NCI-H460 (cell line): ENCODE data around the gene CERT1. TPM values are rescaled to one million over a fixed set of nuclear protein-coding genes. Genes with fewer than 3 reads are reported as not detected.
"Not testable (repeated sequence)": the region's sequence is repeated elsewhere in the genome, so short reads cannot be mapped to it uniquely, and the experiment has no call there.

Experiments
- DNase-seq: peaks from one replicate; pipeline ENCODE4 v3.0.0-alpha.2; 2016; ENCODE audit warnings: low read depth; ENCODE audit errors: extremely low read depth
- total RNA-seq: library from RNA; depleted of rRNA; stranded (reverse); fragments of >200 nt; shearing (Covaris generic); gene quantifications from 2 replicates; pipeline ENCODE4 v1.2.3, GENCODE V29; 2014

Gene CERT1
- total RNA-seq, 1 experiment from 2014 or later = 9.0 TPM

GRCh38 chr5:75524591-75524990 is 13.2 kb upstream of the CERT1 start:
- DNase-seq = no peak

- DNase-seq = no peak
These were observed 12.6 kb upstream of the CERT1 start for GRCh38 chr5:75524071-75524470.

- no peak for DNase-seq
These were observed 11.8 kb upstream of the CERT1 start for GRCh38 chr5:75523275-75523674.

GRCh38 chr5:75522542-75522941 is 11.1 kb upstream of the CERT1 start:
- DNase-seq = no peak

- DNase-seq = no peak
These were observed 10.6 kb upstream of the CERT1 start for GRCh38 chr5:75522025-75522424.

- DNase-seq = no peak
These were observed 9.8 kb upstream of the CERT1 start for GRCh38 chr5:75521195-75521594.

- DNase-seq = no peak
These were observed 8.3 kb upstream of the CERT1 start for GRCh38 chr5:75519761-75520160.

- DNase-seq = no peak
These were observed 2.9 kb upstream of the CERT1 start for GRCh38 chr5:75514323-75514722.

- DNase-seq = no peak
These were observed 2.4 kb upstream of the CERT1 start for GRCh38 chr5:75513841-75514240.

GRCh38 chr5:75512383-75513074 is 1.1 kb upstream of the CERT1 start:
- no peak for DNase-seq

GRCh38 chr5:75510836-75511434 is 494 bp downstream of the CERT1 start:
- DNase-seq = no peak

- DNase-seq = no peak
These were observed 1.0 kb downstream of the CERT1 start for GRCh38 chr5:75510417-75510835.

- no peak for DNase-seq
These were observed 1.5 kb downstream of the CERT1 start for GRCh38 chr5:75509956-75510355.

GRCh38 chr5:75509546-75509945 is 1.9 kb downstream of the CERT1 start:
- DNase-seq = no peak

- DNase-seq = no peak
These were observed 3.6 kb downstream of the CERT1 start for GRCh38 chr5:75507841-75508240.

GRCh38 chr5:75505112-75505511 is 6.3 kb downstream of the CERT1 start:
- not testable (repeated sequence) for DNase-seq

GRCh38 chr5:75498875-75499274 is 12.6 kb downstream of the CERT1 start:
- DNase-seq = not testable (repeated sequence)

- no peak for DNase-seq
These were observed 13.1 kb downstream of the CERT1 start for GRCh38 chr5:75498208-75498777.

- no peak for DNase-seq
These were observed 15.4 kb downstream of the CERT1 start for GRCh38 chr5:75496026-75496425.

- no peak for DNase-seq
These were observed 19.8 kb downstream of the CERT1 start for GRCh38 chr5:75491621-75492020.

- DNase-seq = not testable (repeated sequence)
These were observed 21.6 kb downstream of the CERT1 start for GRCh38 chr5:75489847-75490246.

GRCh38 chr5:75484605-75485004 is 26.8 kb downstream of the CERT1 start:
- no peak for DNase-seq
